Measurements from ENCODE around the gene SLAIN1. TPM values are rescaled to one million over a fixed set of nuclear protein-coding genes. Genes with fewer than 3 reads are reported as not detected.

Gene SLAIN1
- total and polyA plus RNA-seq, 2 donors (not counting 1 experiment from before 2014, with no cell fraction given) = 12.7 to 29.5 TPM

DNA sequence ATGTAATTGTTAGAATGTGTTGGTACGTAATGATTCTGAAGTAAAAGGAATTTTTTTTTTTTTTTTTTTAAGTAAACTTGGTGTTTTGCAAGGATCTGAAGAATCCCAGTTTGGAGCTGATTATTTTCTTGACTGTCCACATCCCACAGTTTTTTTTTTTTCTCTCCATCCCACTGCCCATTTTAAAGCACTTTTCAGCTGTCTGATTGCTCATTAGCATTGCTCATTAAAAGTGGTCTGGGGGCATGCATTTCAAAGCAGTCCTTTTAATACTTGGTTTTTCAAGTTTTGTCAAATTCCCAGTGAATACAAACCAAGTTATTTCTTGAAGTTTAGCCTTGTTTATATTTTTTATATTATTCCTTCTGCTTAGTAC, 44.1 kb downstream of the SLAIN1 start:
- intact Hi-C loops (cut with micrococcal nuclease) = no loop called here
- CTCF ChIA-PET = interaction anchor here (1.2 to 2.4 kb wide), 4 partner anchors 7 to 149 kb away, joined by 3 to 9 read pairs (median 8); no protein-coding TSS in a partner anchor
- H4K20me1 ChIP-seq (ENCODE audit: control insufficient read depth, insufficient read depth, low read length, poor library complexity, severe bottlenecking) = no peaks in the 10 kb centered on the region

DNA sequence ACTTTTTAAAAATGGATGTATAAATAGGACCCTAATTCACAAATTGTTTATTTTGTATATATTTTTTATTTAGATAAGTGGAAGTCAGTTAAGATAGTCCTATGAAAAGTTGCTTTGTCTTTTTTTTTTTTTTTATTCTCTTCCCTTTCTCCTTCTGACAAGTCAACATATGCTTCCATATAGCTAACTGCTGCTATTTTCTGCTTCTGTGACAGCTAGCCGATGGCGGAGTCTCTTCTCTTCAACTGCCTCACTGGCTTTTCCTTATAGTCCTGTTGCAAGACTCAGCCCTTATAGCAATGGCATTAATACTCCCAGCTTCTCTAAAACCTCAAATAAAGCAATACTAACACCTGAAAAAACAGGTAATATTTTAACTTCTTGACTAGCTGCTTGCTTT, 45.3 kb downstream of the SLAIN1 start:
- ChIA-PET POLR2A (no interaction called here), CTCF (interaction anchor here (1.2 to 2.4 kb wide), 3 partner anchors 7 to 149 kb away, joined by 3 to 8 read pairs (median 7); no protein-coding TSS in a partner anchor)
- no peak overlapping the region for H2AFZ ChIP-seq (ENCODE audit: insufficient read depth, low read depth, low read length, poor library complexity, severe bottlenecking)
- no peaks in the 10 kb centered on the region for H3K9me3 ChIP-seq (ENCODE audit: control extremely low read depth in 1 of 3, control insufficient read depth in 2 of 3, insufficient read depth in 1 of 3, low read length in 2 of 3)
- no peaks in the 10 kb centered on the region for H3K9me3 Mint-ChIP-seq (ENCODE audit: insufficient read depth)
- no peaks in the 10 kb centered on the region for H3K4me1 ChIP-seq (ENCODE audit: control insufficient read depth in 2 of 2, insufficient read depth in 2 of 2, low read length in 2 of 2)
- ATAC-seq (ENCODE audit: low read depth) (no peak), DNase-seq (no peak)
- H3K36me3 ChIP-seq (replicated peaks in 1 of 2; ENCODE audit: control extremely low read depth in 1 of 2, control insufficient read depth in 1 of 2, extremely low read depth in 1 of 2, insufficient read depth in 2 of 2, low read length in 1 of 2) = peaks cover 4 to 15% of the 10 kb centered on the region in 2 experiments
- intact Hi-C loops (cut with micrococcal nuclease) = no loop called here
- H3K27me3 Mint-ChIP-seq = no peaks in the 10 kb centered on the region
- WGBS (ENCODE audit: insufficient coverage) = 100% methylated on average over 2 of the region's 2 CpGs
- H3K27ac ChIP-seq (ENCODE audit: low read length in 2 of 2) = no peak overlapping the region
- H3K27me3 ChIP-seq (replicated peaks in 1 of 4; ENCODE audit: control extremely low read depth in 1 of 4, control insufficient read depth in 3 of 4, insufficient read depth in 4 of 4, low read length in 3 of 4) = no peaks in the 10 kb centered on the region
- no peak for TF ChIP-seq EZH2 (IDR thresholded peaks at IDR 0.05; ENCODE audit: borderline replicate concordance, insufficient read depth, low read depth, low read length, poor library complexity, severe bottlenecking)
- TF ChIP-seq, protein P1, sequence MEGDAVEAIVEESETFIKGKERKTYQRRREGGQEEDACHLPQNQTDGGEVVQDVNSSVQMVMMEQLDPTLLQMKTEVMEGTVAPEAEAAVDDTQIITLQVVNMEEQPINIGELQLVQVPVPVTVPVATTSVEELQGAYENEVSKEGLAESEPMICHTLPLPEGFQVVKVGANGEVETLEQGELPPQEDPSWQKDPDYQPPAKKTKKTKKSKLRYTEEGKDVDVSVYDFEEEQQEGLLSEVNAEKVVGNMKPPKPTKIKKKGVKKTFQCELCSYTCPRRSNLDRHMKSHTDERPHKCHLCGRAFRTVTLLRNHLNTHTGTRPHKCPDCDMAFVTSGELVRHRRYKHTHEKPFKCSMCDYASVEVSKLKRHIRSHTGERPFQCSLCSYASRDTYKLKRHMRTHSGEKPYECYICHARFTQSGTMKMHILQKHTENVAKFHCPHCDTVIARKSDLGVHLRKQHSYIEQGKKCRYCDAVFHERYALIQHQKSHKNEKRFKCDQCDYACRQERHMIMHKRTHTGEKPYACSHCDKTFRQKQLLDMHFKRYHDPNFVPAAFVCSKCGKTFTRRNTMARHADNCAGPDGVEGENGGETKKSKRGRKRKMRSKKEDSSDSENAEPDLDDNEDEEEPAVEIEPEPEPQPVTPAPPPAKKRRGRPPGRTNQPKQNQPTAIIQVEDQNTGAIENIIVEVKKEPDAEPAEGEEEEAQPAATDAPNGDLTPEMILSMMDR (IDR thresholded peaks at IDR 0.05) = no peak
- no peak overlapping the region for H3K27ac Mint-ChIP-seq
- no peak overlapping the region for H3K4me2 ChIP-seq (replicated peaks; ENCODE audit: low read depth, low read length, poor library complexity, severe bottlenecking)
- H3K79me2 ChIP-seq (ENCODE audit: control insufficient read depth, insufficient read depth, low read length) = no peaks in the 10 kb centered on the region
- no peak overlapping the region for H3K4me3 ChIP-seq (ENCODE audit: control extremely low read depth in 1 of 5, extremely low read depth in 1 of 5, insufficient read depth in 1 of 5, low read depth in 2 of 5, low read length in 4 of 5)
- H3K9ac ChIP-seq (ENCODE audit: low read length) = no peak overlapping the region
- no peak overlapping the region for H3K4me3 Mint-ChIP-seq
- no peaks in the 10 kb centered on the region for H3K4me1 Mint-ChIP-seq
- H4K20me1 ChIP-seq (ENCODE audit: control insufficient read depth, insufficient read depth, low read length, poor library complexity, severe bottlenecking) = no peaks in the 10 kb centered on the region

More for the DNA sequence above, 44.1 kb downstream of the SLAIN1 start:
- H3K27ac Mint-ChIP-seq = no peak overlapping the region
- POLR2A ChIA-PET = interaction anchor here (0.6 kb wide), 1 partner anchor 242 kb away, joined by 4 read pairs; no protein-coding TSS in a partner anchor
- Histone ChIP-seq H3K4me2 (replicated peaks; ENCODE audit: low read depth, low read length, poor library complexity, severe bottlenecking) (no peak overlapping the region), H3K27ac (ENCODE audit: low read length in 2 of 2) (no peak overlapping the region), H2AFZ (ENCODE audit: insufficient read depth, low read depth, low read length, poor library complexity, severe bottlenecking) (no peak overlapping the region), H3K36me3 (replicated peaks in 1 of 2; ENCODE audit: control extremely low read depth in 1 of 2, control insufficient read depth in 1 of 2, extremely low read depth in 1 of 2, insufficient read depth in 2 of 2, low read length in 1 of 2) (peaks cover 2 to 10% of the 10 kb centered on the region in 2 experiments), H3K4me1 (ENCODE audit: control insufficient read depth in 2 of 2, insufficient read depth in 2 of 2, low read length in 2 of 2) (no peaks in the 10 kb centered on the region), H3K9me3 (ENCODE audit: control extremely low read depth in 1 of 3, control insufficient read depth in 2 of 3, insufficient read depth in 1 of 3, low read length in 2 of 3) (no peaks in the 10 kb centered on the region), H3K9ac (ENCODE audit: low read length) (no peak overlapping the region), H3K79me2 (ENCODE audit: control insufficient read depth, insufficient read depth, low read length) (no peaks in the 10 kb centered on the region), H3K4me3 (ENCODE audit: control extremely low read depth in 1 of 5, extremely low read depth in 1 of 5, insufficient read depth in 1 of 5, low read depth in 2 of 5, low read length in 4 of 5) (no peak overlapping the region), H3K27me3 (replicated peaks in 1 of 4; ENCODE audit: control extremely low read depth in 1 of 4, control insufficient read depth in 3 of 4, insufficient read depth in 4 of 4, low read length in 3 of 4) (no peaks in the 10 kb centered on the region)
- no CpG with 5 or more reads among the region's 1 CpG for WGBS (ENCODE audit: insufficient coverage)
- H3K27me3 Mint-ChIP-seq = no peaks in the 10 kb centered on the region
- DNase-seq (no peak), ATAC-seq (ENCODE audit: low read depth) (no peak)
- H3K4me3 Mint-ChIP-seq = no peak overlapping the region
- TF ChIP-seq, protein P1 (IDR thresholded peaks at IDR 0.05) = no peak
- no peak for TF ChIP-seq EZH2 (IDR thresholded peaks at IDR 0.05; ENCODE audit: borderline replicate concordance, insufficient read depth, low read depth, low read length, poor library complexity, severe bottlenecking)
- no peaks in the 10 kb centered on the region for H3K9me3 Mint-ChIP-seq (ENCODE audit: insufficient read depth)
- no peaks in the 10 kb centered on the region for H3K4me1 Mint-ChIP-seq
